Caco-2 (cell line): ENCODE measurements around the gene AK9. TPM values are rescaled to one million over a fixed set of nuclear protein-coding genes. Genes with fewer than 3 reads are reported as not detected.

Experiments
- BruUV-seq: library from RNA; stranded (reverse); fragments of 400-500 nt; replicated peaks from 2 replicates; lab custom pipeline; 2021; lab: Mats Ljungman, UMichigan
- CTCF ChIA-PET: fragments of 300-600 bp; sonication (Branson Sonifier 250); formaldehyde crosslinking; loops from one replicate; lab custom pipeline; 2022; ENCODE audit warnings: antibody characterized with exemption; lab: Charles Lee
- POLR2A ChIA-PET: fragments of 300-600 bp; sonication (Branson Sonifier 250); formaldehyde crosslinking; loops from one replicate; lab custom pipeline; 2022; ENCODE audit warnings: antibody characterized with exemption; lab: Charles Lee
- DNase-seq, 2 experiments: peaks; one replicate each; pipeline versions ENCODE4 v3.0.0 to v3.0.0-alpha.2; 2020 to 2022
- H3K27me3 ChIP-seq: replicated peaks from 2 replicates; pipeline ENCODE4 v1.6.0; 2011; ENCODE audit warnings: low read length; ENCODE audit not compliant: control insufficient read depth, insufficient read depth
- H3K36me3 ChIP-seq: 2 replicates; pipeline ENCODE4 v1.5.1; 2011; ENCODE audit warnings: low read length; ENCODE audit not compliant: control insufficient read depth, insufficient read depth
- H3K4me1 ChIP-seq: fragments of 250-450 bp; sonication (Bioruptor Pico); 2 replicates; pipeline ENCODE4 v1.5.1; 2020; ENCODE audit warnings: mild to moderate bottlenecking
- H3K4me3 ChIP-seq: 2 replicates; pipeline ENCODE4 v1.5.1; 2011; ENCODE audit warnings: low read depth, mild to moderate bottlenecking, control low read depth, low read length
- H3K9me3 ChIP-seq: fragments of 250-450 bp; sonication (Bioruptor Pico); 2 replicates; pipeline ENCODE4 v1.5.1; 2020; ENCODE audit warnings: mild to moderate bottlenecking, moderate library complexity
- H3K27ac Mint-ChIP-seq: one replicate; pipeline ENCODE4 v1.8.0; 2022; ENCODE audit warnings: mixed read lengths; ENCODE audit not compliant: unreplicated experiment
- H3K27me3 Mint-ChIP-seq: one replicate; pipeline ENCODE4 v1.8.0; 2022; ENCODE audit warnings: mixed read lengths; ENCODE audit not compliant: insufficient read depth, unreplicated experiment
- H3K36me3 Mint-ChIP-seq: one replicate; pipeline ENCODE4 v1.8.0; 2022; ENCODE audit warnings: mild to moderate bottlenecking, mixed read lengths; ENCODE audit not compliant: insufficient read depth, unreplicated experiment
- H3K4me1 Mint-ChIP-seq: one replicate; pipeline ENCODE4 v1.8.0; 2022; ENCODE audit warnings: low read depth, mixed read lengths; ENCODE audit not compliant: unreplicated experiment
- H3K4me3 Mint-ChIP-seq: one replicate; pipeline ENCODE4 v1.8.0; 2022; ENCODE audit warnings: mild to moderate bottlenecking, moderate library complexity, mixed read lengths; ENCODE audit not compliant: unreplicated experiment
- H3K9me3 Mint-ChIP-seq: one replicate; pipeline ENCODE4 v1.8.0; 2022; ENCODE audit warnings: mixed read lengths; ENCODE audit not compliant: unreplicated experiment
- intact Hi-C: fragments of 100-400 bp; cut with micrococcal nuclease; formaldehyde crosslinking; loops from one replicate; pipeline ENCODE4 v1.10.0; 2022; ENCODE audit not compliant: unreplicated experiment
- total RNA-seq: library from RNA; stranded (reverse); gene quantifications from 2 replicates; pipeline ENCODE4 v1.2.3, GENCODE V29; 2022
- TF ChIP-seq, protein P1 (sequence below), 2 experiments: fragments of 200-600 bp in 1 of 2; IDR thresholded peaks; 1 replicate in 1 of 2; 2 replicates in 1 of 2; pipeline versions ENCODE4 v1.5.1 to v1.8.0; 2011 to 2022; ENCODE audit warnings: antibody characterized with exemption in 1 of 2, control low read depth in 1 of 2, inconsistent platforms in 1 of 2, low read depth in 1 of 2, low read length in 1 of 2, mild to moderate bottlenecking in 1 of 2, moderate library complexity in 1 of 2; ENCODE audit not compliant: insufficient read depth in 1 of 2, severe bottlenecking in 1 of 2, unreplicated experiment in 1 of 2

AK9 gene
- total RNA-seq, 1 experiment from 2014 or later = 3.4 TPM

GRCh38 chr6:109491207-109491938, 199.6 kb downstream of the AK9 start:
- no peaks in the 10 kb centered on the region for H3K4me1 ChIP-seq
- Mint-ChIP-seq H3K9me3 (no peaks in the 10 kb centered on the region), H3K4me3 (no peak overlapping the region), H3K27ac (no peak overlapping the region), H3K4me1 (peaks cover 3% of the 10 kb centered on the region), H3K27me3 (peaks cover 16% of the 10 kb centered on the region), H3K36me3 (no peaks in the 10 kb centered on the region)
- DNase-seq = no peak
- ChIA-PET POLR2A (no interaction called here), CTCF (no interaction called here)
- TF ChIP-seq, protein P1, sequence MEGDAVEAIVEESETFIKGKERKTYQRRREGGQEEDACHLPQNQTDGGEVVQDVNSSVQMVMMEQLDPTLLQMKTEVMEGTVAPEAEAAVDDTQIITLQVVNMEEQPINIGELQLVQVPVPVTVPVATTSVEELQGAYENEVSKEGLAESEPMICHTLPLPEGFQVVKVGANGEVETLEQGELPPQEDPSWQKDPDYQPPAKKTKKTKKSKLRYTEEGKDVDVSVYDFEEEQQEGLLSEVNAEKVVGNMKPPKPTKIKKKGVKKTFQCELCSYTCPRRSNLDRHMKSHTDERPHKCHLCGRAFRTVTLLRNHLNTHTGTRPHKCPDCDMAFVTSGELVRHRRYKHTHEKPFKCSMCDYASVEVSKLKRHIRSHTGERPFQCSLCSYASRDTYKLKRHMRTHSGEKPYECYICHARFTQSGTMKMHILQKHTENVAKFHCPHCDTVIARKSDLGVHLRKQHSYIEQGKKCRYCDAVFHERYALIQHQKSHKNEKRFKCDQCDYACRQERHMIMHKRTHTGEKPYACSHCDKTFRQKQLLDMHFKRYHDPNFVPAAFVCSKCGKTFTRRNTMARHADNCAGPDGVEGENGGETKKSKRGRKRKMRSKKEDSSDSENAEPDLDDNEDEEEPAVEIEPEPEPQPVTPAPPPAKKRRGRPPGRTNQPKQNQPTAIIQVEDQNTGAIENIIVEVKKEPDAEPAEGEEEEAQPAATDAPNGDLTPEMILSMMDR (IDR thresholded peaks at IDR 0.05; ENCODE audit: insufficient read depth in 1 of 2, low read depth in 1 of 2, low read length in 1 of 2, severe bottlenecking in 1 of 2, unreplicated experiment in 1 of 2) = no peak
- intact Hi-C loops = no loop called here
- no peaks in the 10 kb centered on the region for H3K9me3 ChIP-seq
- no peaks in the 10 kb centered on the region for H3K27me3 ChIP-seq
- H3K4me3 ChIP-seq = no peak overlapping the region
- no peaks in the 10 kb centered on the region for H3K36me3 ChIP-seq
- no TSS peak for BruUV-seq

DNA sequence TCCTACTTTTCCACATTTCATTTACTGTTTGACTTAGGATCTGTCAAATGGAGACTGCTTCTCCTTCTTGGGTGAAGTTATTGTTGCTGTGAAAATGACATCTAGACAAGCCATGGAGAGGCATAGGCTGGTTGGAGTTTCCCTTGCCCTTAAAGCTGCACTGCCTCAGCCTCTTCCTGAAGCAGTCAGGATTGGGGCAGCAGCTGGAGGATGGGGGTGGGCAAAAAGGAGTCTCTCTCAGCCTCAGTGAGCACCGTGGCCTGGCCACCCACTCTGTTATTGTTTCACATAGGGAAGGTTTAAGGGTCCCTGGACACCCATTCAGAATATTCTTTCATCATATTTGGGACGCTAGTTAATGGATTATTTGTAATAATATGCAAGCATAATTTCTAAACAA, 200.3 kb downstream of the AK9 start:
- intact Hi-C loops = no loop called here
- peaks cover 14% of the 10 kb centered on the region for H3K27me3 Mint-ChIP-seq
- POLR2A ChIA-PET = no interaction called here

DNA sequence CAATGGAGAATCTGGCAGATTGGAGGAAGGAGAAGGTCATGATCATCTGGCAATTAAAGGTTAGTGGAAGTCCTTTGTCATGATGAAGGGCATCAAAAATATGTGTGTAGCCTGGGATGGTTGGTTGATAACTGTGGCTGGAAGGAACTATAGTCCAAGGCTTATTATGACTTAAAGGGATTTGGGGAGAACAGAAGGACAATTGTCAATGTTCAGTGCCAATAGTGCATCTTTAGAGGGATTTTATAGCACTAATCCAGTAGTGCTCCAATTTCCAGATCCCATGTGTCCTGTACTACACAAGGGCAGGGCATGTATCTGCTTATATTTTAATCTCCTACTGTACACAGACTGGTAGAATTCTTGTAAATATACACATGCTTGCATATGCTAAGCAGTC, 203.0 kb downstream of the AK9 start:
- Mint-ChIP-seq H3K4me3 (no peak overlapping the region), H3K27me3 (peaks cover 4% of the 10 kb centered on the region), H3K36me3 (no peaks in the 10 kb centered on the region), H3K27ac (no peak overlapping the region), H3K4me1 (peaks cover 6% of the 10 kb centered on the region), H3K9me3 (no peaks in the 10 kb centered on the region)
- Histone ChIP-seq H3K4me3 (no peak overlapping the region), H3K36me3 (no peaks in the 10 kb centered on the region), H3K27me3 (no peaks in the 10 kb centered on the region), H3K4me1 (peaks cover 5% of the 10 kb centered on the region), H3K9me3 (no peaks in the 10 kb centered on the region)
- intact Hi-C loops = no loop called here
- no peak for DNase-seq
- POLR2A ChIA-PET = no interaction called here
- CTCF ChIA-PET = no interaction called here
- no TSS peak for BruUV-seq
- TF ChIP-seq, protein P1 (IDR thresholded peaks at IDR 0.05; ENCODE audit: insufficient read depth in 1 of 2, low read depth in 1 of 2, low read length in 1 of 2, severe bottlenecking in 1 of 2, unreplicated experiment in 1 of 2) = no peak

More for the DNA sequence above, 200.3 kb downstream of the AK9 start:
- no peaks in the 10 kb centered on the region for H3K9me3 ChIP-seq
- H3K27ac Mint-ChIP-seq = no peak overlapping the region
- H3K36me3 ChIP-seq = no peaks in the 10 kb centered on the region
- no peak for DNase-seq
- no TSS peak for BruUV-seq
- H3K9me3 Mint-ChIP-seq = no peaks in the 10 kb centered on the region
- peaks cover 6% of the 10 kb centered on the region for H3K4me1 Mint-ChIP-seq
- H3K36me3 Mint-ChIP-seq = no peaks in the 10 kb centered on the region
- no peaks in the 10 kb centered on the region for H3K27me3 ChIP-seq
- H3K4me1 ChIP-seq = no peaks in the 10 kb centered on the region
- CTCF ChIA-PET = no interaction called here
- no peak overlapping the region for H3K4me3 Mint-ChIP-seq
- TF ChIP-seq, protein P1 (IDR thresholded peaks at IDR 0.05; ENCODE audit: insufficient read depth in 1 of 2, low read depth in 1 of 2, low read length in 1 of 2, severe bottlenecking in 1 of 2, unreplicated experiment in 1 of 2) = no peak
- H3K4me3 ChIP-seq = no peak overlapping the region
